ENCODE data around the gene BMP7.

The BMP7 gene

GRCh38 chr20:57216669-57217068 lies 49.8 kb downstream of the BMP7 start:
- Histone ChIP-seq H3K79me2 (ENCODE audit: insufficient read depth, low read length) (no peaks in the 10 kb centered on the region), H3K9ac (ENCODE audit: low read depth, low read length, poor library complexity, severe bottlenecking) (no peak overlapping the region), H3K27me3 (ENCODE audit: insufficient read depth, low read length, poor library complexity, severe bottlenecking) (no peaks in the 10 kb centered on the region), H3K9me3 (ENCODE audit: insufficient read depth, low read depth, low read length) (no peaks in the 10 kb centered on the region), H3K9me2 (replicated peaks; ENCODE audit: low read depth, low read length) (no peaks in the 10 kb centered on the region), H2AFZ (ENCODE audit: low read length) (no peak overlapping the region), H4K20me1 (ENCODE audit: insufficient read depth, low read length, poor library complexity, severe bottlenecking) (no peaks in the 10 kb centered on the region), H3K4me2 (ENCODE audit: low read depth, low read length, poor library complexity, severe bottlenecking) (no peak overlapping the region), H3F3A (ENCODE audit: low read depth) (no peaks in the 10 kb centered on the region), H3K36me3 (ENCODE audit: insufficient read depth, low read length) (no peaks in the 10 kb centered on the region), H3K4me3 (ENCODE audit: low read length, poor library complexity, severe bottlenecking) (no peak overlapping the region), H3K4me1 (ENCODE audit: insufficient read depth, low read length, poor library complexity, severe bottlenecking) (no peaks in the 10 kb centered on the region)
- TF ChIP-seq CTCF (conservative IDR thresholded peaks at IDR 0.05; ENCODE audit: low read length) (no peak), EZH2phosphoT487 (IDR thresholded peaks at IDR 0.05; ENCODE audit: borderline replicate concordance) (no peak)

DNA sequence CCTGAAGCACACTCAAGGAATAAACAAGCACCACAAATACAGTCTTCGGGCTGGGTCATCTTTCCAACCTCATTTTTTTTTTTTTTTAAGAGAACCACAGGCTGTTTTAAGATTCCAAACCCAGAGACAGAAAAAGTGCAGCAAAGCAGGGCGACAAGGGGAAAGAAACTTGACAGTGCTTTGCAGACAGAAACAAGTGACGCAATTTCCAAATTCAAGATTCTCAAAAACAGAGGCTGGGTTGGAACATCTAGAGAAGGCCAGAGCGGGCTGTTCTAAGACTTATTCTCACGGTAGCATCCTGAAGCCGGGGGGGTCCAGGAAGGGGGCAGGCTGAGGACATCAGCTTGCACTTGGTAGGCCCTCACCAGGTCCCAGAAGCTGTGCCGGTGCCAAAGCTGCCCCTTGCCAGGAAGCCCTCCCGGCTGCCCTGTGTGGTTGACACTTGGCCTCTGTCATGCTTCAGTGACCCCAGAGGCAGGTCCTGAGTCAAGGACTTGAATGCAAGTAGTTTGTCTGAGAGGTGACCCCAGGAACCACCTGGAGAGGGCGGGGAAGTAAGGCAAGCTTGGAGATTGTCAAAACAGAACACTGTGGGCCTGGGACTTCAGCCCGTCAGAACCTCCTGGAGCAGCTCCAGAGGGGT lies 50.5 kb downstream of the BMP7 start:
- Histone ChIP-seq H4K20me1 (ENCODE audit: insufficient read depth, low read length, poor library complexity, severe bottlenecking) (no peaks in the 10 kb centered on the region), H3K36me3 (ENCODE audit: insufficient read depth, low read length) (no peaks in the 10 kb centered on the region), H3K27me3 (ENCODE audit: insufficient read depth, low read length, poor library complexity, severe bottlenecking) (no peaks in the 10 kb centered on the region), H3K4me2 (ENCODE audit: low read depth, low read length, poor library complexity, severe bottlenecking) (no peak overlapping the region), H3K9me3 (ENCODE audit: insufficient read depth, low read depth, low read length) (no peaks in the 10 kb centered on the region), H3K9me2 (replicated peaks; ENCODE audit: low read depth, low read length) (no peaks in the 10 kb centered on the region), H3K79me2 (ENCODE audit: insufficient read depth, low read length) (no peaks in the 10 kb centered on the region), H2AFZ (ENCODE audit: low read length) (no peak overlapping the region), H3K4me3 (ENCODE audit: low read length, poor library complexity, severe bottlenecking) (no peak overlapping the region), H3K4me1 (ENCODE audit: insufficient read depth, low read length, poor library complexity, severe bottlenecking) (no peaks in the 10 kb centered on the region), H3F3A (ENCODE audit: low read depth) (no peaks in the 10 kb centered on the region), H3K9ac (ENCODE audit: low read depth, low read length, poor library complexity, severe bottlenecking) (no peak overlapping the region)
- TF ChIP-seq EZH2phosphoT487 (IDR thresholded peaks at IDR 0.05; ENCODE audit: borderline replicate concordance) (no peak), CTCF (conservative IDR thresholded peaks at IDR 0.05; ENCODE audit: low read length) (no peak)

DNA sequence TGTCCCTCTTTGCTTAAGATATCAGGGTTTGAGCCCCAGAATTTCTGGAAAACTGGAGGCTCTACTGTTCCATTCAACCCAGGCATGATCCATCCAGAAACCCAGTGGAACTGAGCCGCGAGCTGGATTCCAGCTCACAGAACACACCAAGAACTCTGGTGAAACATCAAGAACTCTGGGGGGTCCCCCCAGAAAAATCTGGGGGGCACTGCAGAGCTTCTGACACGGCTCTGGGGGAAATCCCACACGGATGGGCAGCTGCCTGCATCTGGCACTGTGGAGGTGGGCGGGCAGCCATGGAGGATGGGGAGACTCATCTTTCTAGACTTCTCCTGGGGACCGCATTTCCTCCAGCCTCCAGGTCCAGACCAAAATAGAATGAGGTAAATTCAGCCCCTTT lies 51.0 kb downstream of the BMP7 start:
- no peaks in the 10 kb centered on the region for H3K4me1 ChIP-seq (ENCODE audit: insufficient read depth, low read length, poor library complexity, severe bottlenecking)
- H3K9me3 ChIP-seq (ENCODE audit: insufficient read depth, low read depth, low read length) = no peaks in the 10 kb centered on the region
- no peak for TF ChIP-seq EZH2phosphoT487 (IDR thresholded peaks at IDR 0.05; ENCODE audit: borderline replicate concordance)
- no peak for TF ChIP-seq CTCF (conservative IDR thresholded peaks at IDR 0.05; ENCODE audit: low read length)
- H3K4me2 ChIP-seq (ENCODE audit: low read depth, low read length, poor library complexity, severe bottlenecking) = no peak overlapping the region
- H3K36me3 ChIP-seq (ENCODE audit: insufficient read depth, low read length) = no peaks in the 10 kb centered on the region
- no peak overlapping the region for H3K9ac ChIP-seq (ENCODE audit: low read depth, low read length, poor library complexity, severe bottlenecking)
- H3K79me2 ChIP-seq (ENCODE audit: insufficient read depth, low read length) = no peaks in the 10 kb centered on the region
- H3K9me2 ChIP-seq (replicated peaks; ENCODE audit: low read depth, low read length) = no peaks in the 10 kb centered on the region
- no peaks in the 10 kb centered on the region for H3K27me3 ChIP-seq (ENCODE audit: insufficient read depth, low read length, poor library complexity, severe bottlenecking)
- H4K20me1 ChIP-seq (ENCODE audit: insufficient read depth, low read length, poor library complexity, severe bottlenecking) = no peaks in the 10 kb centered on the region
- no peaks in the 10 kb centered on the region for H3F3A ChIP-seq (ENCODE audit: low read depth)
- H3K4me3 ChIP-seq (ENCODE audit: low read length, poor library complexity, severe bottlenecking) = no peak overlapping the region
- H2AFZ ChIP-seq (ENCODE audit: low read length) = no peak overlapping the region
